Astrocyte of the hippocampus (primary cell): ENCODE measurements around the gene MACROD2.

ENCODE experiments used
- DNase-seq: peaks from one replicate; pipeline ENCODE4 v3.0.0; 2011; ENCODE audit warnings: low read depth, low spot score

The MACROD2 gene

GRCh38 chr20:15033891-15034290, 1038.6 kb downstream of the MACROD2 start:
- DNase-seq = no peak

DNA sequence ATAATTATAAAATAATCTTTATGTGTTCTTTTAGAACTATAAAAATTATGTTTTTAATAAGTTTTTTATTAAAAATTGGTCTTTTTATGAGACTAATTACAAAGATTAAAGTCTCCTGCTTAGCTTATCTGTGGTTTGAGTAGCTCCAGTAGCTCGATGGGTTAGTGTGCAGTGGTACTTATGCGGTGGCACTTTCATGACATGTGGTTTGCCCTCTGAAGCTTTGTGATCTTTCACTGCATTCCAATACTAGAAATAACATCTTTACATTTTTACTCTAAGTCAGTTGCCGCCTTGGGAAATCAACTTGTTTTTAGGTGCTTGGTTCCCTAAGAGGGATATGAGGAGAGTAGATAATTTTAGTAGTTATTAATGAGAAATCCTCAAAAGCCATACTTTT, 1041.6 kb downstream of the MACROD2 start:
- peak; percentile 16 for DNase-seq

DNA sequence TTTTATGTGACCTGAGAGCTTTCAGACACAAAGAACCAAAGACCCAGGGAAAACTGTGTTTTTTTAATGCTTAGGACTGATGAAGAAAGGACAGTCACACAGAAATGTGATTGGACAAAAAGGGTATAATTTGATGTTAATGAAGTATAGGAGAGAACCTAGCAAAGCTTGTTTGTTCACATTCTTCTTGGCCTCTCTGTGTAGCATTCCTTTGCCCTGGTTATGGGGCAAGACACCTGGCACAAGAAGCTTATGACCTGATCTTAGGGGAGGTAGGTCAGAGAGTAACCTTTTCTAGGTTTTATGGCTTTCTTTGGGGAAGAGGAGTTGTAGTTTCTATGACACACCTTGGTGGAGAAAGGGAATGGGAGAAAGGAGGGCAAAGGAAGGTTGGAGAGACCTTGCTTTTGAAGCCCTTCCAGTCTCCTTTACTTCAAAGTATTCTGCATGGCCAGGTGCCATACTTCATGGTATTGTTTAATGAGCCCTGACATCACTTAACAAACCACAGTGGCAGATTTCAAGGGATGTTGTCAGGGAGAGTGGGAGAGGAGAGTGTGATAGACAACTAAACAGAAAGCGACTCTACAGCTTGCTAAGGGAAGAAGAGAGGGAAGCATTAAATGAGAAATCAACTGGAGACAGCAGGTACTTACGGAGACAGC, 1043.9 kb downstream of the MACROD2 start:
- peak; percentile 58 for DNase-seq

DNA sequence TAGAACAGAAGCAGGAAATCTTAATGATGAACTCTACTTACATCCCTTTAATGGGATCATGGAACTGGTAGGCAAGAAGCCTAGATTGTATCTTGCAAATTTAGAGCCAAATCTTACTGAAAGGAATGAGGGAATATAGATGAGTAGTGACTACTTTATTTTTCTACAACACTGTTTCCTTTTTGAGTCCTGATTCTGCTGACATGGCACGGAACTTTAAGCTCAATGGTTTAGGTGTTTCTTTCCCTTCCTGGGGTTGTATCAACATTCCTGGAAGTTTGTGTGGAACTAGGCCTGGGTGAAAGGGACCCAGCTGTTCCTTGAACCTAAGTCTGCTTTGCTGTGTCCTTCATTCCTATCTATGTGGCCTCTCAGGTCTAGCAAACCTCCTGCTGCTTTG, 1047.4 kb downstream of the MACROD2 start:
- no peak for DNase-seq

DNA sequence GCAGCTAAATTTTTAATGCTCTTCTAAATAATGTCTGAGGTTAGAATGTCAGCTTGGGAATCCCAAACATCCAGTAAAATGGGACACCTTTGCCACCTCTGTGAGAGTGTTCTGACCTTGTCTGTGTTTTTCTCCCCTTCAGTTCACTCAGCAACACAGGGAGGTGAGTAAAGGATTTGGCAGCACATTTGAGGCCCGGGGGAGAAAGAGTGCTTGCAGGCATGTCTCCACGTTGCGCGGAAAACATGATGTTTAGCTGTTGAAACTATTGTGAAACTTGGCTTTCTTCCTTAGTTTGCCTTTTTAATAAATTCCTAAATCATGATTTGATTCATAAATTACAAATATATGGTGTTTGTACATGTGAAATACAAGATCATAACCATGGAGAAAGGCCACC, 1049.9 kb downstream of the MACROD2 start:
- DNase-seq = peak; percentile 16

- no peak for DNase-seq
These were observed 1051.7 kb downstream of the MACROD2 start for GRCh38 chr20:15047042-15047441.

GRCh38 chr20:15047601-15048000, 1052.3 kb downstream of the MACROD2 start:
- no peak for DNase-seq

- no peak for DNase-seq
These were observed 1060.9 kb downstream of the MACROD2 start for GRCh38 chr20:15056246-15056645.

DNA sequence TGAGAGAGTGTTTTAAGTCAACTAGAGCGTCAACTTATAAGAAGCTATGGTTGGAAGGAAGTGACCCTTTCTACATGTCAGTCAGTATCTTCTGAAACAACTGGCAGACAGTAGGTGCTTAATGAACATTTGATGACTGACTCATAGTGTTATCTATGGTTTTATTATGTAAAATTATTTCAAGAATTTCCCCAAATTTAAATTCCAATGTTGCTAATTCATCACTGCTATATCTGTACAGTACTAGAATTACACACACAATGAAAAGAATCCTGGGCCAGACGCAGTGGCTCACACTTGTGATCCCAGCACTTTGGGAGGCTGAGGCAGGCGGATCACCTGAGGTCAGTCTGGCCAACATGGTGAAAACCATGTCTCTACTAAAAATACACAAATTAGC, 1063.5 kb downstream of the MACROD2 start:
- no peak for DNase-seq

DNA sequence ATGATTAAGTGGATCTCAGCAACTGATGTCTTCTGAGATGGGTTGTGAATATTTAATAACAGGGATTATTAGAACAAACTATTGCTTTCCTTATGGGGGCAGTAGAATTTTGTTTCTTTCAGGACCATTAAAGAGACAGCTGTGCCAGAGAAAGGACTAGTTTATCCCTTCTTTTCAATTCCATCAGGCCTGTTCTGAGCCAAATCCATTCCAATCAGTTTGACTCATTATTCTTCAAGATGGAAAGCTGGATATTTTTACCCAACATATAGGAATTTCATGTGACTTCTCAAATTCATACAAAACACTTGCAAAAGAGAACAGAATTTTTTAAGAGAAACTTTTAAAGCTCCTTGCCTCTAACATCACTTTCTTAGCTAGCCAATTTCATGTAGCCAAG, 1064.1 kb downstream of the MACROD2 start:
- no peak for DNase-seq

DNA sequence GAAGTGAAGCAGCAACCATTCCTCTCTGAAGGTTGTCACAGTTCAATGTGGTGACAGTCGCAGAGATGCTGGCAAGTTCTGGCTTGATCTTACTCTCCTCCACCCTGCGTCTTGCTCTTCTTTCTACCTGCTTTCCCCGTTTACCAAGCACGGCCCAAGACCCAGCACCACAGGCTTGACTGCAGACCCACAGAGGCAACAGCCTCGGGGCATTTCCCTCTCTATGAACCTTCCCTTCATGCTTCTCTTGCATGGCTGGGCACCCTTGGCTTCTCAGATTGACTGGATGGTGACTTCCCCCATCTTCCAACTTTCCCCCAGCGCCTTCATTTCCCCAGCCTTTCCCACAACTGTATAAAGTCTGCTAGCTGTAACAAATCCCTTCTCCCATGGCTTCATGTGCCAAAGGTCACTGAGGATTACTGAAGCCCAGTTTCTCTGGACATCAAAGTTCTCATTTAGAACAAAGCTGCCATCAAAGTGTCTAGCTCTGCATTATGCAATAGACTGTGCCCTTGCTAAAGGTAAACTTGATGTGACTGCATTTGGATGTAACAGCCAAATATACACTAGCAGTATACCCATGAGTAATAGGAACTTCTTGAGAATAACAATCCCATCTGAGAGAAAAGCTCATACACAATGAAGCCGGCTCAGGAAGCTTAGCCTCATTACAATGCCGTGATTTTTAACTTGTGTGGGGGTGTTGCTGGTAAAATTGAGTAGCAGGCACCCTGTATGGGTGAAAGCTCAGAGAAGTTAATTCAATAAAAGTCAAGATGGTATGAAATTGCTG, 1065.1 kb downstream of the MACROD2 start:
- no peak for DNase-seq

- DNase-seq = no peak
These were observed 1065.7 kb downstream of the MACROD2 start for GRCh38 chr20:15061061-15061430.

DNA sequence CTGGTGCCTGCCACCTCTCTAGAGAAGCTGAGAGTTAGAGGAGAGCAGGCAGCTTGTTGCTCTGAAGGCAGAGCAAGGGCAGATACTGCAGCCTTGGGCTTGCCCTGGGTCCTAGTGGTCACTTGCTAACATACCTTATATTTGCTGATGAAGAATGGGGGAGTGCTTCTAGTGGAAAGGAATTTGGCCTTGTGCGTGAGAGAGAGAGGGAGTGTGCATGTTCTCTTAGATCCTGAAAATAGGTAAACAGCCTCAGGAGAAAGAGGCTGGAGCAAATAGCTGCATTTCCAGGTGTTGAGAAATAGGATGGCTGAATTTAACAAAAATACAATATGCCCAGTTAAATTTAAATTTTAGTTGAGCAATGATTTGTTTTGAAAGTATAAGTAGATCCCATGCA, 1066.6 kb downstream of the MACROD2 start:
- no peak for DNase-seq

- no peak for DNase-seq
These were observed 1067.8 kb downstream of the MACROD2 start for GRCh38 chr20:15063081-15063480.

DNA sequence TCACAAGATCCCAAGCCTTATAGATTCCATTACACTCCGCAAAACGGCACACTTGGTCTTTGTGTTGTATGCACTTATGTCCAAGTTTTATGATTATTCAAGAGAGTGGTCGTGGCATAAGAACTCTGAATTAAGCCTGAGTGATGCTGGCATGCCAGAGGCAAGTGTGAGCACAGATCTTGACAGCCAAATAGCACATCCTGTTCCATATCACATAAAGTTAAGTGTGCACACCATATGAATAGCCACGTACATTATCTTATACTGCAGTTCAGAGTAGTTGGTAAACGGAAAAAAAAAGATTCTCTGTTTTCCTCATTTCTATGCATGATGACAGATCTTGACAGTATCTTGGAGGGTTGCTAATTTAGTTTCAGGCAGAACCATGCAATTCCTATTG, 1069.4 kb downstream of the MACROD2 start:
- no peak for DNase-seq

DNA sequence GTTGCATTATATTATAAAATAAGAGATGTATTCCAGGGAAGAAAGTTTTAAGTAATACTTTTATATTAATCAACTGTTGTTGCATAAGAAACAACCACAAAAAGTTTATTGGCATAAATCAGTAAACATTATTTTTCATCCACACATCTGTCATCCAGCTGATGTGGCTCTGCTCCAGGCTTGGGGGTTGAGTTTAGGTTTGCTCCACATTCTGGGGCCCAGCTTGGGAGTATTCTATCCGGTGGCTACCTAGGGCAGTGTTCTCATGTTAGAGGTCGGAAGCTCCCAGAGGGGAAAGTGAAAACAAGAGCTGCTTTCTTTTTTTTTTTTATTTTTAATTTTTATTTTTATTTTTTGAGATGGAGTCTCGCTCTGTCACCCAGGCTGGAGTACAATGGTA, 1070.5 kb downstream of the MACROD2 start:
- DNase-seq = no peak

DNA sequence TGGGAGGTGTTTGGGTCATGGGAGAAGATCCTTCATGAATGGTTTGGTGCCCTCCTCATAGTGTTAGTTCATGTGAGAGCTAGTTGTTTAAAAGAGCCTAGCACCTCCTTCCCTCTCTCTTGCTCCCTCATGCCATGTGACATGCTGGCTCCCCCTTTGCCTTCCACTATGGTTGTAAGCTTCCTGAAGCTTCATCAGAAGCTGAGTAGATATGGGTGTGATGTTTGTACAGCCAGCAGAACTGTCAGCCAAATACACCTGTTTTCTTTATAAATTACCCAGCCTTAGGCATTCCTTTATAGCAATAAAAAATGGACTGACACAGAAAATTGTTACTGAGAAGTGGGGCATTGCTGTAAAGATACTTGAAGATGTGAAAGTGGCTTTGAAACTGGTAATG, 1073.2 kb downstream of the MACROD2 start:
- DNase-seq = no peak

- no peak for DNase-seq
These were observed 1074.0 kb downstream of the MACROD2 start for GRCh38 chr20:15069355-15069754.

DNA sequence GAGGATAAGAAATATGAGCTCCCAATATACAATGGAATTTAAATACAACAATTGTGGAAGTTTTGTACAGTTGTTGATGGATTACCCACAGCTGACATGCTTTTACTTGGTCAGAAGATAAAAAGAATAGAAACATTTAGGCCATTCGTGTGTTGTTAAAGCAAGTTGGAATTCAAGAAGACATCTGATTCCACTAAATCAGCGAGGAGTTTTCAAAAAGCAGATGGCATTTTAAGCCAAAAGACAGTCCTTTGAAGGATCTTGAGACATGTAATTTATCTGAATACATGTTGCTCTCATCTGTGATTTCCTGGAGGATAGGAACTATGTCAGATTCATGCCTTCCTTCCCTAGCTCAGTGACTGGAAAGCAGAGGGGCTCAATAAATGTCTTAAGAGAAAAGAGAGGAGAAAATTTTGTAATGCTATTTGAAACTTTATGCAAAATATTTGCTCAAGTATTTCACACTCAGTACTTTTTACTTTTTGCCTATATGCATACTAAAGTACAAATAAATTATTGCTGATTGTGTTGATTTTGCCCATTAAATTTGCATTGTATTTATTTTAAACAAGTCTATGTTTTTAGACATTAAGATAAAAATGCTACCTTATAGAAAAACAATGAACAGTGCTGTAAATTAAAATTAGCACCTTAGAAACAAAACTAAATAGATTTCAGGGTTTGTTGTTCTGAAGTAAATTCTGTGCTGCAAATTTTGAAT, 1075.9 kb downstream of the MACROD2 start:
- DNase-seq = no peak

GRCh38 chr20:15072316-15072715, 1077.0 kb downstream of the MACROD2 start:
- DNase-seq = no peak

DNA sequence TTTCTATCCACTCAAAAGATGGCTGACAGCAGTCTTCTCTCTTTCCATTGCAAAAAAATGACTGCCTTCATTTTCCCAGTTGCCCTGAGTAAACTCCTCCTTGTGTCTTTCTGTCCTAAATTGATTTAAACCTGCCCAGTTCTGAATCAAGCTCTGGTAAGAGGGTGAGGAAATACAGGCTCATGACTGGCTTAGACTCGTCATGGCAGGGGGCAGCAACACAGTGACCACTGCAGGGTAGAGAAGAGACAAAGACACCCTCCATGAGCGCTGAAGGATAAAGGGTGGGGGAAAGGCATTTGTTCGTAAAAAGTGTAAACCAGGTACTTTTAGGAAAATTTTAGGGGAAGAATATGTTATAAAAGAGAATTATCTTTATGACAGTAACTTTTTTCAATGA, 1080.3 kb downstream of the MACROD2 start:
- no peak for DNase-seq

- no peak for DNase-seq
These were observed 1081.5 kb downstream of the MACROD2 start for GRCh38 chr20:15076785-15077184.
